Measurements from ENCODE around the gene ACTA1.

DNA sequence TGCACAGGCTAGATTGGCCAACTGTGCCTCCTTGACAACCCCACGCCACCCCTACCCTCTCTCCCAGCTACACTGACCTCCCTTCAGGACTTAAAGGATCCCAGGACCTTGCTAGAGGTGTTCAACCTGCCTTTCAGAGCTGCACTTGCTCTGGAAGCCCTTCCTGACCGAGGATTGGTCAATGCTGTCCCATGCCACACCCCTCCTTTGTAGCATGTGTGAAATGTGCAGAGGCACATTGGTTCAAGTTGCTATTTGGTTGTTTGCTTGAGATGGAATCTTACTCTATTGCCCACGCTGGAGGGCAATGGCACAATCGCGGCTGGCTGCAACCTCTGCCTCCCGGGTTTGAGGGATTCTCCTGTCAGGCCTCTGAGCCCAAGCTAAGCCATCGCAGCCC lies 21.8 kb downstream of the ACTA1 start:
- no peak for TF ChIP-seq LEF1 (IDR thresholded peaks at IDR 0.05)
- TF ChIP-seq HNRNPUL1 (IDR thresholded peaks at IDR 0.05; ENCODE audit: low read length): no peak
- no peak for TF ChIP-seq SPI1 (IDR thresholded peaks at IDR 0.05; ENCODE audit: borderline replicate concordance, low read depth, low read length)
- TF ChIP-seq, protein P1, sequence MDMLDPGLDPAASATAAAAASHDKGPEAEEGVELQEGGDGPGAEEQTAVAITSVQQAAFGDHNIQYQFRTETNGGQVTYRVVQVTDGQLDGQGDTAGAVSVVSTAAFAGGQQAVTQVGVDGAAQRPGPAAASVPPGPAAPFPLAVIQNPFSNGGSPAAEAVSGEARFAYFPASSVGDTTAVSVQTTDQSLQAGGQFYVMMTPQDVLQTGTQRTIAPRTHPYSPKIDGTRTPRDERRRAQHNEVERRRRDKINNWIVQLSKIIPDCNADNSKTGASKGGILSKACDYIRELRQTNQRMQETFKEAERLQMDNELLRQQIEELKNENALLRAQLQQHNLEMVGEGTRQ (CRISPR knock-in tag; IDR thresholded peaks at IDR 0.05): no peak
- no peak for TF ChIP-seq TCF3 (CRISPR knock-in tag; IDR thresholded peaks at IDR 0.05)
- TF ChIP-seq, protein P2, sequence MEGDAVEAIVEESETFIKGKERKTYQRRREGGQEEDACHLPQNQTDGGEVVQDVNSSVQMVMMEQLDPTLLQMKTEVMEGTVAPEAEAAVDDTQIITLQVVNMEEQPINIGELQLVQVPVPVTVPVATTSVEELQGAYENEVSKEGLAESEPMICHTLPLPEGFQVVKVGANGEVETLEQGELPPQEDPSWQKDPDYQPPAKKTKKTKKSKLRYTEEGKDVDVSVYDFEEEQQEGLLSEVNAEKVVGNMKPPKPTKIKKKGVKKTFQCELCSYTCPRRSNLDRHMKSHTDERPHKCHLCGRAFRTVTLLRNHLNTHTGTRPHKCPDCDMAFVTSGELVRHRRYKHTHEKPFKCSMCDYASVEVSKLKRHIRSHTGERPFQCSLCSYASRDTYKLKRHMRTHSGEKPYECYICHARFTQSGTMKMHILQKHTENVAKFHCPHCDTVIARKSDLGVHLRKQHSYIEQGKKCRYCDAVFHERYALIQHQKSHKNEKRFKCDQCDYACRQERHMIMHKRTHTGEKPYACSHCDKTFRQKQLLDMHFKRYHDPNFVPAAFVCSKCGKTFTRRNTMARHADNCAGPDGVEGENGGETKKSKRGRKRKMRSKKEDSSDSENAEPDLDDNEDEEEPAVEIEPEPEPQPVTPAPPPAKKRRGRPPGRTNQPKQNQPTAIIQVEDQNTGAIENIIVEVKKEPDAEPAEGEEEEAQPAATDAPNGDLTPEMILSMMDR (IDR thresholded peaks at IDR 0.05 in 2 of 3, conservative IDR thresholded peaks at IDR 0.05 in 1 of 3; ENCODE audit: insufficient read depth in 2 of 3, low read depth in 1 of 3, low read length in 3 of 3): no peak
- TF ChIP-seq, protein P3, sequence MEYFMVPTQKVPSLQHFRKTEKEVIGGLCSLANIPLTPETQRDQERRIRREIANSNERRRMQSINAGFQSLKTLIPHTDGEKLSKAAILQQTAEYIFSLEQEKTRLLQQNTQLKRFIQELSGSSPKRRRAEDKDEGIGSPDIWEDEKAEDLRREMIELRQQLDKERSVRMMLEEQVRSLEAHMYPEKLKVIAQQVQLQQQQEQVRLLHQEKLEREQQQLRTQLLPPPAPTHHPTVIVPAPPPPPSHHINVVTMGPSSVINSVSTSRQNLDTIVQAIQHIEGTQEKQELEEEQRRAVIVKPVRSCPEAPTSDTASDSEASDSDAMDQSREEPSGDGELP (CRISPR knock-in tag; IDR thresholded peaks at IDR 0.05; ENCODE audit: borderline replicate concordance): no peak
- no peak for TF ChIP-seq SMAD1 (IDR thresholded peaks at IDR 0.05; ENCODE audit: low read depth, low read length, partially characterized antibody)
- no peak for TF ChIP-seq NFXL1 (CRISPR knock-in tag; IDR thresholded peaks at IDR 0.05)
- TF ChIP-seq BACH1 (tag; IDR thresholded peaks at IDR 0.05): no peak
- no peak for TF ChIP-seq EZH2 (IDR thresholded peaks at IDR 0.05; ENCODE audit: borderline replicate concordance, low read depth, low read length)

All from K562 (cell line).